ENCODE measurements around the gene SCUBE1.

The SCUBE1 gene

GRCh38 chr22:43247546-43248260, 95.5 kb downstream of the SCUBE1 start:
- no peak overlapping the region for H3K4me3 ChIP-seq (ENCODE audit: low read depth in 1 of 2, low read length in 1 of 2)
- H3K9me3 ChIP-seq = no peaks in the 10 kb centered on the region
- H3K27me3 ChIP-seq = no peaks in the 10 kb centered on the region
- H3K36me3 ChIP-seq = no peaks in the 10 kb centered on the region
- no peaks in the 10 kb centered on the region for H3K4me1 ChIP-seq (ENCODE audit: control insufficient read depth in 1 of 2, insufficient read depth in 1 of 2, low read depth in 1 of 2, low read length in 1 of 2)
- no peak overlapping the region for H3K27ac ChIP-seq
- no peak for TF ChIP-seq CTCF (IDR thresholded peaks at IDR 0.05)

- TF ChIP-seq CTCF (IDR thresholded peaks at IDR 0.05) = no peak
- Histone ChIP-seq H3K4me3 (ENCODE audit: low read depth in 1 of 2, low read length in 1 of 2) (no peak overlapping the region), H3K9me3 (no peaks in the 10 kb centered on the region), H3K27ac (no peak overlapping the region), H3K4me1 (ENCODE audit: control insufficient read depth in 1 of 2, insufficient read depth in 1 of 2, low read depth in 1 of 2, low read length in 1 of 2) (no peaks in the 10 kb centered on the region), H3K27me3 (no peaks in the 10 kb centered on the region), H3K36me3 (no peaks in the 10 kb centered on the region)
Observed at GRCh38 chr22:43246188-43246587, 97.0 kb downstream of the SCUBE1 start.

DNA sequence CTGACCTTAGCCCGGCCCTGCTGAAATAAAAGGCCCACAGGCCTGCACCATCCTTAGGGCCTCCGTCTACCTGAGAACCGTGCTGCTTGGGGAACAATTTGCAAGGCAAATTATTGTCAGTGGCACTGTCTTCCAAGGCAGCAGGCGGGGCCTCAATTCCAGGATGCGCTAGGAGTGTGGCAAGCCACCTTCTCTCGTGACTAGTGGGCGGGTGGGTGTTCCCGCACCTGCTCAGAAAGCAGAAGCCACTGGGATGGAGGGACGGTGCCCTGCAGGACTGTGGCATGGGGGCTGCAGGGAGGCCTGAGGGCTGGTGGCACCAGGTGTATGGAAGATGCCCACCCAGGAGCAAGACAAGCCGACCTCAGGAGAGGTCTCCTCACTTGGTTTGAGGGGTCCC, 97.5 kb downstream of the SCUBE1 start:
- H3K27ac ChIP-seq = no peak overlapping the region
- no peaks in the 10 kb centered on the region for H3K9me3 ChIP-seq
- no peaks in the 10 kb centered on the region for H3K4me1 ChIP-seq (ENCODE audit: control insufficient read depth in 1 of 2, insufficient read depth in 1 of 2, low read depth in 1 of 2, low read length in 1 of 2)
- TF ChIP-seq CTCF (IDR thresholded peaks at IDR 0.05) = no peak
- no peaks in the 10 kb centered on the region for H3K36me3 ChIP-seq
- no peak overlapping the region for H3K4me3 ChIP-seq (ENCODE audit: low read depth in 1 of 2, low read length in 1 of 2)
- no peaks in the 10 kb centered on the region for H3K27me3 ChIP-seq

- H3K27ac ChIP-seq = no peak overlapping the region
- H3K4me1 ChIP-seq (ENCODE audit: control insufficient read depth in 1 of 2, insufficient read depth in 1 of 2, low read depth in 1 of 2, low read length in 1 of 2) = no peaks in the 10 kb centered on the region
- no peak overlapping the region for H3K4me3 ChIP-seq (ENCODE audit: low read depth in 1 of 2, low read length in 1 of 2)
- TF ChIP-seq CTCF (IDR thresholded peaks at IDR 0.05) = no peak
- H3K27me3 ChIP-seq = no peaks in the 10 kb centered on the region
- H3K36me3 ChIP-seq = no peaks in the 10 kb centered on the region
- no peaks in the 10 kb centered on the region for H3K9me3 ChIP-seq
Observed at GRCh38 chr22:43244803-43245527, 98.2 kb downstream of the SCUBE1 start.

GRCh38 chr22:43244402-43244801, 98.8 kb downstream of the SCUBE1 start:
- no peak for TF ChIP-seq CTCF (IDR thresholded peaks at IDR 0.05)
- Histone ChIP-seq H3K27ac (no peak overlapping the region), H3K4me3 (ENCODE audit: low read depth in 1 of 2, low read length in 1 of 2) (no peak overlapping the region), H3K27me3 (no peaks in the 10 kb centered on the region), H3K36me3 (no peaks in the 10 kb centered on the region), H3K9me3 (no peaks in the 10 kb centered on the region), H3K4me1 (ENCODE audit: control insufficient read depth in 1 of 2, insufficient read depth in 1 of 2, low read depth in 1 of 2, low read length in 1 of 2) (no peaks in the 10 kb centered on the region)
